Measurements from ENCODE around the gene TPRX2. TPM values are rescaled to one million over a fixed set of nuclear protein-coding genes. Genes with fewer than 3 reads are reported as not detected.

The TPRX2 gene
- total and polyA plus RNA-seq, 2 of the 8 experiments (the other 6 are each of a cell fraction or from before 2014, with no cell fraction given) = not detected

- Histone ChIP-seq H2BK12ac (ENCODE audit: low read depth, low read length) (0 out of 2 replicates have a peak overlapping the region, but pooled peaks have one; percentile 9), H4K5ac (ENCODE audit: insufficient read length, low read depth, low read length) (no peak overlapping the region), H3K79me1 (ENCODE audit: low read depth, low read length) (no peaks in the 10 kb centered on the region), H2BK120ac (replicated peaks; ENCODE audit: low read depth, low read length) (no peak overlapping the region), H3K23ac (ENCODE audit: insufficient read length) (no peak overlapping the region), H2BK15ac (ENCODE audit: low read length) (no peak overlapping the region), H3K79me2 (ENCODE audit: control insufficient read depth in 1 of 2, insufficient read depth in 2 of 2, low read length in 2 of 2) (no peaks in the 10 kb centered on the region), H2AFZ (ENCODE audit: low read length) (peak overlapping the region; percentile 64; the same call in 1 of the 2 replicates), H3K9me3 (ENCODE audit: insufficient read depth in 2 of 2, low read depth in 1 of 2, low read length in 1 of 2) (no peaks in the 10 kb centered on the region), H3K4me3 (ENCODE audit: extremely low read depth in 1 of 4, insufficient read depth in 2 of 4, low read depth in 3 of 4, low read length in 4 of 4) (no peak overlapping the region), H3K9ac (replicated peaks in 1 of 4; ENCODE audit: extremely low read depth in 1 of 4, low read depth in 3 of 4, low read length in 3 of 4) (no peak overlapping the region), H3K23me2 (ENCODE audit: low read depth, low read length) (no peaks in the 10 kb centered on the region), H3K36me3 (ENCODE audit: control insufficient read depth in 2 of 4, insufficient read depth in 4 of 4, low read length in 3 of 4) (no peaks in the 10 kb centered on the region), H3K18ac (ENCODE audit: extremely low read depth, low read length) (no peak overlapping the region; the same call in 1 of the 2 replicates), H2BK5ac (ENCODE audit: low read depth, low read length) (no peak overlapping the region), H3K14ac (ENCODE audit: insufficient read length) (no peak overlapping the region), H3K4ac (replicated peaks; ENCODE audit: insufficient read length, low read depth, low read length) (no peak overlapping the region), H4K20me1 (replicated peaks in 1 of 2; ENCODE audit: control insufficient read depth in 1 of 2, insufficient read depth in 2 of 2, low read length in 2 of 2) (no peaks in the 10 kb centered on the region), H3K27me3 (replicated peaks in 1 of 4; ENCODE audit: control insufficient read depth in 3 of 4, extremely low read depth in 1 of 4, insufficient read depth in 3 of 4, low read length in 3 of 4) (no peaks in the 10 kb centered on the region), H3K4me2 (ENCODE audit: insufficient read depth in 1 of 2, low read depth in 2 of 2, low read length in 2 of 2) (no peak overlapping the region), H4K8ac (ENCODE audit: extremely low read depth, insufficient read depth, low read length) (no peak overlapping the region), H2AK5ac (ENCODE audit: low read depth, low read length) (no peak overlapping the region), H3K4me1 (replicated peaks in 1 of 4; ENCODE audit: control insufficient read depth in 3 of 4, insufficient read depth in 4 of 4, low read length in 3 of 4) (peaks cover 0 to 5% (median 2%) of the 10 kb centered on the region in 4 experiments; a peak in 2 of 7 replicates), H2BK20ac (ENCODE audit: low read length) (no peak overlapping the region), H4K91ac (replicated peaks; ENCODE audit: insufficient read length, low read length) (no peak overlapping the region), H3K27ac (ENCODE audit: low read depth, low read length) (no peak overlapping the region), H3K56ac (replicated peaks; ENCODE audit: insufficient read length, low read depth, low read length) (no peak overlapping the region)
- WGBS, 2 experiments (ENCODE audit: extremely low coverage in 1 of 2, insufficient coverage in 1 of 2, insufficient read length in 1 of 2, insufficient replicate concordance in 2 of 2, low coverage in 1 of 2, low lambda C conversion rate in 2 of 2, missing lambda C conversion rate in 1 of 2) = 63% methylated on average over 9 of the region's 10 CpGs; no CpG with 5 or more reads in 1 of the 2 experiments
- CTCF ChIA-PET (ENCODE audit: partially characterized antibody) = interaction anchor here (0.6 to 7.3 kb wide), 12 partner anchors 8 to 483 kb away, joined by 3 to 83 read pairs (median 10); no protein-coding TSS in a partner anchor
- DNase-seq (ENCODE audit: low read depth in 1 of 2, low spot score in 2 of 2) = no peak
- TF ChIP-seq CHD1 (IDR thresholded peaks at IDR 0.05; ENCODE audit: low read depth, low read length) (no peak), EGR1 (IDR thresholded peaks at IDR 0.05; ENCODE audit: borderline replicate concordance, low read depth, low read length) (no peak), BRCA1 (IDR thresholded peaks at IDR 0.05; ENCODE audit: low read depth, low read length) (no peak)
- POLR2A ChIA-PET (ENCODE audit: partially characterized antibody) = interaction anchor here (0.6 to 4.6 kb wide), 3 partner anchors 16 to 99 kb away, joined by 3 to 31 read pairs (median 3); no protein-coding TSS in a partner anchor
- no peak for FAIRE-seq
These were observed 6.1 kb downstream of the TPRX2 start for GRCh38 chr19:47865166-47865565.

Data from H1 (cell line).